Activated naive CD8-positive, alpha-beta T cell treated with anti-CD3 and anti-CD28 coated beads, Interleukin-2, amount 10 ng/mL, durations not matched to agents 7 days and 5 days (primary cell): Measurements from ENCODE around the gene DRAP1. TPM values are rescaled to one million over a fixed set of nuclear protein-coding genes. Genes with fewer than 3 reads are reported as not detected.

Experiments
- ATAC-seq: fragments of 150-1000 bp; cut with Tn5 transposase; one replicate; pipeline ENCODE4 v1.10.0; 2021; ENCODE audit warnings: low read depth, moderate library complexity
- POLR2A ChIA-PET: fragments of 350-600 bp; sonication (Branson Sonifier 250); formaldehyde crosslinking; loops from one replicate; lab custom pipeline; 2021; ENCODE audit warnings: antibody characterized with exemption; lab: Charles Lee
- DNase-seq: peaks from one replicate; pipeline ENCODE4 v3.0.0; 2021
- H3K27ac Mint-ChIP-seq: one replicate; pipeline ENCODE4 v1.8.0; 2022; ENCODE audit warnings: mild to moderate bottlenecking, mixed read lengths
- H3K27me3 Mint-ChIP-seq: one replicate; pipeline ENCODE4 v1.8.0; 2022; ENCODE audit warnings: mild to moderate bottlenecking, moderate library complexity, mixed read lengths
- H3K36me3 Mint-ChIP-seq: one replicate; pipeline ENCODE4 v1.8.0; 2021; ENCODE audit warnings: mild to moderate bottlenecking, mixed read lengths
- H3K4me1 Mint-ChIP-seq: one replicate; pipeline ENCODE4 v1.8.0; 2021; ENCODE audit warnings: mixed read lengths
- H3K4me3 Mint-ChIP-seq: one replicate; pipeline ENCODE4 v1.8.0; 2022; ENCODE audit warnings: mild to moderate bottlenecking, moderate library complexity, mixed read lengths
- H3K9me3 Mint-ChIP-seq: one replicate; pipeline ENCODE4 v1.8.0; 2021; ENCODE audit warnings: mixed read lengths
- total RNA-seq, 2 experiments: library from RNA; stranded (reverse); gene quantifications; one replicate each; pipeline ENCODE4 v1.2.3, GENCODE V29; 2021

The DRAP1 gene
- total RNA-seq, 2 experiments from 2014 or later = 225 to 259 TPM

DNA sequence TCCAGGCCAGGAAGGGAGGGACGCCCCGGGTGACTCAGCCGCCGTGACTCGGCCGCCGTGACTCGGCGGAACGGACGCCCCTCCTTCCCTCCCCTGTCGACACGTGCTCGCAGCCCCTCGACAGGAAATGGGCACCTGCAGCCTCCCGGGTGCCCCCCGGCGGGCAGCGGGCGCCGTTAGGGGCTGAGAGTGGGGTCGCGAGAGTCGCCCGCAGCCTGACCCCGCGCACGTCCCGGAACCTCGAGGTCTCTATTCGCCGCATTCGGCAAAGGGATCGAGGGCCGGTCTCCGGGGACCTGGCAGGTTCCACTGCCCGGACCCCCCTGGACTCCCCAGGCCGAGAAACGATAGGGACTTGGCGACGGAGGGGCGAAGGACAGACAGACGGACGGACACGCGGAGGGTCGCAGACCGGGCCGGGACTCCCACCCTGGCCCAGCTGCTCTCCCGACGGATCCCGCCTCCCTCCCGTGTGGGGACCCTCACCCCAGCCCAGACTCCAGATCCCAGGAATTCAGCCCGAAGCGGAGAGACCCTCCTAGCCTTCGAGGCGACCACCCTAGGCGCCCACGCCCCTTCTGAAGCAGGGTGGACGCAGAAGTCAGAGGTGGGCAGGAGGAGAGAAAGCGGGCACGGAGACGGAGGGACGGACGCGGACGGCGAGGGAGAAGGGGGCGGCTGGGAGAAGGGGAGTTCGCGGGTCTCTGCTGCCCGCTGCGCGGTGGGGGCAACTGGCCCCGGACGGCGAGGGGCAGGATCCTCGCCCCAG is 19.7 kb upstream of the DRAP1 start:
- peaks cover 27% of the 10 kb centered on the region for H3K4me1 Mint-ChIP-seq
- DNase-seq (peak; percentile 71), ATAC-seq (peak; percentile 28)
- H3K36me3 Mint-ChIP-seq = peaks cover 2% of the 10 kb centered on the region
- H3K27me3 Mint-ChIP-seq = peaks cover 8% of the 10 kb centered on the region
- no peaks in the 10 kb centered on the region for H3K9me3 Mint-ChIP-seq
- peak overlapping the region; percentile 72 for H3K4me3 Mint-ChIP-seq
- POLR2A ChIA-PET = interaction anchor here (0.6 to 8.0 kb wide), 10 partner anchors 9 to 1139 kb away, joined by 3 to 108 read pairs (median 4); partner anchors contain the start of genes C11orf68, CCDC85B, FIBP and MUS81
- peak overlapping the region; percentile 51 for H3K27ac Mint-ChIP-seq

DNA sequence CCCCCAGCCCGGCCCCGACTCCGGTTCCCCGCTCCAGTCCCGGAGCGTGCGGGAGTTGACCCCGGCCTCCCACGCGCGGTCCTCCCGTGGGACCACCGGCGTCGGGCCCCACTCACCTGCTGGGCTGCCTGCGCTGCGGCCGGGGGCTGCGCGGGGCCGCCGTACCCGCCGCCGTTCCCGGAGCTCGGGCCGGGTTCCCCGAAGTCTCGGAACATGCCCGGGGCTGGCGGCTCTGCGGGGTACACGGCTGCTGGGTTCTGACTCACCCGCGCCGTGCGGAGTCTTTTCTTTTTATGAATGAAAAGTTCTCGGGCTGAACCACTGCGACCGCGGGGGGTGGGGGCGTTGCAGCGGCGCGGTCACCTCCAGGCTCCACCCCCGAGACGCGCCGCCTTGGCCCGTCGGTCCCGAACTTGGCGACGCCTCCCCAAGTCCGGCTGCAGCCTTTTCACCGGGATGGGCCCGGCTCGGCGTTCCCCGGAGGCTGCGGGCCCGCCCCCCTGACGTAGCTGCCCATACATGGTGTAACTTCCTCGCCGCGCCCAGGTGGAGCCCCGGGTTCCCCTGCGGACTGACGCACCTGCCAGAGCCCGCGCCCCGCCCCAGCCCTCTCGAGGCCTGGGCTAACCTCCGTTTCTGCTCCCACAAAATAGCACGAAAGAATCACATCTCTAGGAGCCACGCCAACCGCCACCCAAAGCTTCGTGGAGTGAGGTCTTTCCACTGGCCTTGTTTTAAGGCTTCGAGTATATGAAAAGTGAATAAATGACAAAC is 18.9 kb upstream of the DRAP1 start, which contains the start of gene FOSL1:
FOSL1 (minus strand) TSS at position 264 of the 774 bp plus-strand sequence; CDS start at position 215, 49 bp downstream.
- Mint-ChIP-seq H3K9me3 (no peaks in the 10 kb centered on the region), H3K27me3 (peaks cover 8% of the 10 kb centered on the region), H3K36me3 (peaks cover 2% of the 10 kb centered on the region), H3K27ac (peak within 1 kb of the TSS; percentile 51), H3K4me3 (peak within 1 kb of the TSS; percentile 72), H3K4me1 (peaks cover 24% of the 10 kb centered on the region)
- ATAC-seq = peak; percentile 92
- DNase-seq = peak; percentile 90
- POLR2A ChIA-PET = interaction anchor here (0.6 to 8.0 kb wide), 11 partner anchors 9 to 453 kb away, joined by 3 to 108 read pairs (median 5); partner anchors contain the start of genes C11orf68, CCDC85B, FIBP and MUS81

DNA sequence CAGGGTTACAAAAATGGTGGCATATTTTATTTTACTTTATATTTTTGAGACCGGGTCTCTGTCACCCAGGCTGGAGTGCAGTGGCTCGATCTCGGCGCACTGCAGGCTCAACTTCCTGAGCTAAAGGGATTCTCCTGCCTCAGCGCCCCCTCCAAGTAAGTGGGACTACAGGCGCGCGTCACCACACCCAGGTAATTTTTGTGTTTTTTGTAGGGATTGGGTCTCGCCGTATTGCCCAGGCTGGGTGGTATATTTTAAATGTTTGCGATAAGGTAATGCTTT is 18.4 kb upstream of the DRAP1 start:
- H3K9me3 Mint-ChIP-seq = no peaks in the 10 kb centered on the region
- ATAC-seq = no peak
- peak overlapping the region; percentile 51 for H3K27ac Mint-ChIP-seq
- peaks cover 19% of the 10 kb centered on the region for H3K4me1 Mint-ChIP-seq
- POLR2A ChIA-PET = interaction anchor here (0.7 to 8.0 kb wide), 10 partner anchors 8 to 261 kb away, joined by 3 to 108 read pairs (median 6); partner anchors contain the start of genes C11orf68, CCDC85B, FIBP and MUS81
- H3K27me3 Mint-ChIP-seq = peaks cover 8% of the 10 kb centered on the region
- no peaks in the 10 kb centered on the region for H3K36me3 Mint-ChIP-seq
- DNase-seq = no peak
- H3K4me3 Mint-ChIP-seq = peak overlapping the region; percentile 59

DNA sequence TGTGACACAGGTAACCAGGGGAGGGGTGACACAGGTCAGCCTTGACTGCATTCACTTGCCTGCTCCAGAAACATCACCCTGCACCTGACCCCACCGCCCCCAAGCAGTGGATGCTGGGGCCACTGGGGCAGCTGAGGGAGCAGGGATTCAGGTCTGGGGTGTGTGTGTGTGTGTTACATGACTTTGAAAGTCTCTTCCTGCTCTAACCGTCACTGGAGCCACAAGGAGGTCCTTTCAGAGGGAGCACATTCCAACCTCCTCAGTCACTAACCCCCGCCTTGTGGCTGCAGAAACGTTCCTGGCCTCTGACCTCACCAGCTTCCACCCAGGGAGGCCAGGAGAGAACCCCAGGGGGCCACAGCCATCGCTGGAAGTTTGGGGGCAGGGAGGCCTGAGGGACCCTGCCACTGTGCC is 16.2 kb upstream of the DRAP1 start:
- POLR2A ChIA-PET = interaction anchor here (8.0 kb wide), 1 partner anchor 13 kb away, joined by 108 read pairs; the partner anchor contains the start of genes CCDC85B and FIBP
- Mint-ChIP-seq H3K27me3 (peaks cover 11% of the 10 kb centered on the region), H3K36me3 (no peaks in the 10 kb centered on the region), H3K4me1 (peaks cover 12% of the 10 kb centered on the region), H3K27ac (no peak overlapping the region), H3K4me3 (no peak overlapping the region), H3K9me3 (no peaks in the 10 kb centered on the region)
- DNase-seq (no peak), ATAC-seq (no peak)

DNA sequence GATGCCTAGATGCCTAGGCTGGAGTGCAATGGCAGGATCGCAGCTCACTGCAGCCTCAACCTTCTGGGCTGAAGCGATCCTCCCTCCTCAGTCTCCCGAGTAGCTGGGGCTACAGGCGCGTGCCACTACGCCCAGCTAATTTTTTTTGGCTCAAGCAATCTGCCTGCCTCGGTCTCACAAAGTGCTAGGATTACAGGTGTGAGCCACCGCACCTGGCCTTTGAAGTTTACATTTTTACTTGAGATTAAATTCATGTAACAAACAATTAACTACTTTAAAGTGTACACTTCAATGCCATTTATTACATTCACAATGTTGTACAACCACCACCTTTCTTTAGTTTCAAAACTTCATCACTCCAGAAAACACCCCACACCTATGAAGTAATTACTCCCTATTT is 15.5 kb upstream of the DRAP1 start:
- no peak overlapping the region for H3K27ac Mint-ChIP-seq

DNA sequence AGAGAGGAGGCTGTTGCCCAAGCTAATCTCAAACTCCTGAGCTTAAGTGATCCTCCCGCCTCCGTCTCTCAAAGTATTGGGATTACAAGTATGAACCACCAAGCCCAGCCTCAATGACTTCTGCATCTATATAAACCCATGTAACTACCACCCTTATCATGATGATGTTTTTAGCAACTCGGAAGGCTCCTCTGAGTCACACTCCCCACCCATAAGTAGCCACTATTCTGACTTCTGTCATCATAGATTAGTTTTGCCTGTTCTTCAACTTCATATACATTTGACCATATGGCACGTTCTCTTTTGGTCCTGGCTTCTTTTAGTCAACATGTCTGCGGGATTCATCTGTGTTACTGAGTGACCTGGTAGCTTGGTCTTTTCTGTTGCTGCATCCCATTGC is 12.6 kb upstream of the DRAP1 start:
- Mint-ChIP-seq H3K27ac (no peak overlapping the region), H3K9me3 (no peaks in the 10 kb centered on the region), H3K36me3 (no peaks in the 10 kb centered on the region), H3K27me3 (peaks cover 13% of the 10 kb centered on the region), H3K4me1 (peaks cover 12% of the 10 kb centered on the region), H3K4me3 (no peak overlapping the region)
- ATAC-seq = no peak
- POLR2A ChIA-PET = interaction anchor here (0.8 to 1.5 kb wide), 2 partner anchors 12 to 16 kb away, joined by 3 to 5 read pairs; partner anchors contain the start of gene CCDC85B
- DNase-seq = no peak

More for the DNA sequence above, 15.5 kb upstream of the DRAP1 start:
- Mint-ChIP-seq H3K27me3 (peaks cover 11% of the 10 kb centered on the region), H3K9me3 (no peaks in the 10 kb centered on the region), H3K36me3 (no peaks in the 10 kb centered on the region), H3K4me1 (peaks cover 9% of the 10 kb centered on the region), H3K4me3 (no peak overlapping the region)
- DNase-seq (no peak), ATAC-seq (no peak)
- POLR2A ChIA-PET = interaction anchor here (8.0 kb wide), 1 partner anchor 14 kb away, joined by 108 read pairs; the partner anchor contains the start of genes CCDC85B and FIBP

DNA sequence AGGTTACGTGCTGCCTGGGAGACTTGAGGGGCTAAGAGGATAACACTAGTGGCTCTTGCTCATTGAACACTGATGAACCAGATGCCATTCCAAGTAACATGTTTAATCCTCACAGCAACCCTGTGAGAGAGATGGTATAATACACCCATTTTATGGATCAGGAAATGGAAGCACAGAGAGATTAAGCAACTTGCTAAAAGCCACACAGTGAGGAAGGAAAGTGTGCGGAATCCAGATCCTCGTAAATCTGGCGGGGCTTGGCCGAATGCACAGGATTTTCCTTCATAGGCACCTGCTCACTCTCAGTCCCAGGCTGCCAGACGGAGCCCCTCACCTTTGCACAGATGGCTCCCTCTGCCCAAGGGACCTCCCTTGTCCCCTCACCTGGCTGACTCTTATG is 11.3 kb upstream of the DRAP1 start:
- no peak overlapping the region for H3K27ac Mint-ChIP-seq
- ATAC-seq (no peak), DNase-seq (no peak)
- peaks cover 8% of the 10 kb centered on the region for H3K27me3 Mint-ChIP-seq
- H3K36me3 Mint-ChIP-seq = no peaks in the 10 kb centered on the region
- no peaks in the 10 kb centered on the region for H3K9me3 Mint-ChIP-seq
- H3K4me3 Mint-ChIP-seq = no peak overlapping the region
- POLR2A ChIA-PET = interaction anchor here (1.7 kb wide), 1 partner anchor 10 kb away, joined by 6 read pairs; no protein-coding TSS in a partner anchor
- peaks cover 13% of the 10 kb centered on the region for H3K4me1 Mint-ChIP-seq

DNA sequence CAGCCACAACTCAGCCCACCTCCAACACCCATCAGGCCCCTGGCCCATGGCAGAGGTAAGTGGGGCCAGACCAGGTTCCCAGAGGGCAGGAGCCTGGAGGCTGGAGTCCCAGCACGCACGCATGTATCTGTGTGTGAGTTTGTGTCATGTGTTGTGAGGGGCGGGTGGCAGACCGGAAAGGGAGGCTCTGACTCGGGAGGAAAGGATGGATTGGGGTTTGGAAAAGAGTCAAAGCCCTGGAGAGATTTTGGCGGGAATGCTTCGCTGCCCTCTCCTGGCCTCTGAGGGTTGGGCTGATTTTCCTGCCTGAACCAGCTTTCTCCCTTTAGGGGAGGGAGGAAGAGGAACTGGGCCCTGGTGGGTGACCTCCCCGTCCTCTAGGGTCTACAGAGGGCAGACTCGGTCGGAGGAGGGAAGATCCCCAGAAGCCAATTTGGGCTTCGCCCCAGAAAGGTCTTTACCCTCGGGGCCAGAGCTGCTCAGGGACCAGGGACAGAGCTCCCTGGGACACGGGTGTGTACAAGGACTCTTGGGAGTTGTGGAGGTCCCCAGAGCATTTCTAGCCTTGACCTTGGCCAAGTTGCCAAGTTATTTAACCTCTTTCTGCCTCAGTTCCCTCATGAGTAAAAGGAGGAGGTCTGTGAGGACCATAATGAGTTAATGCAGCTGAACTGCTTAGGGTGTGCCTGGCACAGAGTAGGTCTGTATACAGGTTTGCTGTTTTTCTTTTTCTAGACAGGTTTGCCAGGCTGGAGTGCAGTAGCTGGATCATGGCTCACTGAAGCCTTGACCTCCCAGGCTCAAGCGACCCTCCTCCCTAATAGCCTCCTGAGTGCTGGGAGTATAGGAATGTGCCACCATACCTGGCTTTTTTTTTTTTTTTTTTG is 7.3 kb upstream of the DRAP1 start:
- Mint-ChIP-seq H3K4me3 (peak overlapping the region; percentile 16), H3K27ac (peak overlapping the region; percentile 0), H3K36me3 (peaks cover 4% of the 10 kb centered on the region), H3K9me3 (no peaks in the 10 kb centered on the region), H3K27me3 (peaks cover 2% of the 10 kb centered on the region), H3K4me1 (peaks cover 24% of the 10 kb centered on the region)
- POLR2A ChIA-PET = interaction anchor here (0.8 to 2.4 kb wide), 7 partner anchors 16 to 200 kb away, joined by 3 to 10 read pairs (median 3); partner anchors contain the start of gene CCDC85B
- DNase-seq (no peak), ATAC-seq (no peak)

DNA sequence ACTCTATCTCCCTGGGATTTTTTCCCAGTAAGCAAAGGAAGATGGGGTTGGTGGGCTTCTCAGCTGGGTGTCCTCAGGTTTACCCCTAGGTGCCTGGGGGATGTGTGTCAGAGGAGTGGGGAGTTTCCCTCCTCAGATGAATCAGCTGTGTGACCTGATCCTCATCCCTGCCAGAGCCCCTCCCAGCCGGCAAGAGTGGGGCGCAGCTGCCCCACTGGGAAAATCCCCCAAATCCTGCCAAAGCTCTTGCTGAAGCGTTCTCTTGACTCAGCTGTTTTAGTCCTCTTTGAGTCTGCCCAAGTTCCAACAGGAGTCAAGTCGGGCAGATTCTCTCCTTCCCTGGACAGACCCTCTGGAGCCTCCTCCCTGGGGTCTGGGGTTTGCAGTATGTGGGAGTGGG is 6.4 kb upstream of the DRAP1 start:
- POLR2A ChIA-PET = interaction anchor here (2.4 kb wide), 1 partner anchor 22 kb away, joined by 10 read pairs; the partner anchor contains the start of gene CCDC85B
- H3K4me3 Mint-ChIP-seq = no peak overlapping the region
- peaks cover 2% of the 10 kb centered on the region for H3K27me3 Mint-ChIP-seq
- ATAC-seq (no peak), DNase-seq (no peak)
- peaks cover 28% of the 10 kb centered on the region for H3K4me1 Mint-ChIP-seq
- H3K36me3 Mint-ChIP-seq = peaks cover 8% of the 10 kb centered on the region
- H3K27ac Mint-ChIP-seq = no peak overlapping the region
- no peaks in the 10 kb centered on the region for H3K9me3 Mint-ChIP-seq

DNA sequence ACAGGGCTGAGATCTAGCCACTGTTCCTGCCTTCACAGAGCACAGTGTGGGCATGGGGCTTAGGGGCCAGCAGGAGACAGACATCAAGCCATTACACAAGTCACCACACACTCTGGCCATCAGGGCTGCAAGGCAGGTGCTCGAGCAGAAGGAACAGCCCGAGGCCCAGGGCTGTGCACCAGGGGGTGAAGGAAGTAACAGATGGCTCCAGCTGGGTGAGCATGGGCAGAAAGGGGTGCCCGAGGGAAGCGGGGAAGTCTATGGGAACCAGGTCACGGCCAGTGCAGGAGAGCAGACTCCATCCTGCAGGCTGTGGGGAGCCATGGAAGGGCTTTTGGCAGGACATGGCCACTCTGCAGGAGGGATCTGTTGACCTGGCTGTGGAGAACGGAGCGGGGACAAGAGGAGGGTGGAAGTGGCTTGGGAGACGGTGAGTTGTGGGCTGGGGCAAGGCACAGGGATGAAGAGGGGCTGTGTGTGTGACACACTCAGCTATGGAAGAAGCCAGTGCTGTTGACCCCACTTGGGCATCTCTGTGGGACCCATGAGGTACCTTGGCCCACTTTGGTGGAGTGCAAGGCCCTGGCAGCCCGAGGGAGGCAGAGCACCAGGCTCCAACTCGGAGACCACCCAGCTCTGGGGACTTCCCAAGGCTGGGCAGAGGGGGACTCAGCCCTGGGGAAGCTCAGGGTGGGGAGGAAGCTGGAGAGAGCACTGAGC is 4.0 kb upstream of the DRAP1 start:
- peaks cover 21% of the 10 kb centered on the region for H3K4me1 Mint-ChIP-seq
- H3K9me3 Mint-ChIP-seq = no peaks in the 10 kb centered on the region
- H3K4me3 Mint-ChIP-seq = no peak overlapping the region
- ATAC-seq (no peak), DNase-seq (no peak)
- POLR2A ChIA-PET = interaction anchor here (0.8 to 1.3 kb wide), 3 partner anchors 13 to 25 kb away, joined by 3 read pairs; partner anchors contain the start of gene CCDC85B
- H3K27me3 Mint-ChIP-seq = peaks cover 2% of the 10 kb centered on the region
- peak overlapping the region; percentile 33 for H3K27ac Mint-ChIP-seq
- H3K36me3 Mint-ChIP-seq = peaks cover 12% of the 10 kb centered on the region

DNA sequence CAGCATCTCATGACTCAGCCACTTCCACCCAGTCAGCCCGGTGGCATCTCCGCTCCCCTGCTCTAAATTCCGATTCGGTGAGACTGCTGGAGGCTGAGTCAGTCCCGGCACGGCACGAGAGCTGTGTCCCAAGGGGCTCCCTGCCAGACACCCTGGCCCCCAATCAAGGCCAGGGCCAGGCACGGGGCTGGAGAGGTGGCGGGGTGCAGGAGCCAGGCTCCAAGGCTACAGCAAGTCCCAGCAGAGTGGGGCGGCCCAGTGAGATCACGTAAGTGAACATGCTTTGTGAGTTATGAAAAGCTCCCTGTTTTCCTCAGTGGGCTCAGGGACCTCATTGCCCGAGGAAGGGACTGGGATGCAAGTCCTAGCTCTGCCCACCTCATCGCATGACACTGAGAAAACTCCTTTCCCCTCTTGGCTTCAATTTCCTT is 3.4 kb upstream of the DRAP1 start:
- POLR2A ChIA-PET = interaction anchor here (1.3 kb wide), 1 partner anchor 22 kb away, joined by 3 read pairs; no protein-coding TSS in a partner anchor

More for the DNA sequence above, 3.4 kb upstream of the DRAP1 start:
- no peak for ATAC-seq
- DNase-seq = no peak
- Mint-ChIP-seq H3K4me3 (no peak overlapping the region), H3K4me1 (peaks cover 21% of the 10 kb centered on the region), H3K36me3 (peaks cover 12% of the 10 kb centered on the region), H3K9me3 (no peaks in the 10 kb centered on the region), H3K27ac (no peak overlapping the region), H3K27me3 (peaks cover 2% of the 10 kb centered on the region)
